ENCODE measurements around the gene MEIOSIN.
A peak's percentile ranks its signal among the peaks of the same experiment; 100 is the strongest.

Gene MEIOSIN

GRCh38 chr19:45729800-45730290 lies 3.4 kb upstream of the MEIOSIN start:
- peaks cover 5% of the 10 kb centered on the region for H3K36me3 ChIP-seq (ENCODE audit: insufficient read depth, insufficient read length, low read length)
- H3K27me3 ChIP-seq (ENCODE audit: insufficient read depth, insufficient read length), result no peaks in the 10 kb centered on the region
- no peaks in the 10 kb centered on the region for H3K4me1 ChIP-seq (ENCODE audit: insufficient read depth, insufficient read length)
- H3K9ac ChIP-seq (ENCODE audit: insufficient read length, low read depth), result peak overlapping the region; percentile 63
- DNase-seq (ENCODE audit: low read depth, low spot score), result no peak
- H3K4me3 ChIP-seq (ENCODE audit: insufficient read length, low read depth), result peak overlapping the region; percentile 54
- H3K9me3 ChIP-seq (ENCODE audit: insufficient read depth, low read length), result no peaks in the 10 kb centered on the region
- TF ChIP-seq YY1 (IDR thresholded peaks at IDR 0.05; ENCODE audit: insufficient read depth, insufficient read length), result no peak
- no peak for TF ChIP-seq SUZ12 (IDR thresholded peaks at IDR 0.05; ENCODE audit: extremely low read depth, insufficient read depth, insufficient read length)
- TF ChIP-seq ZNF274 (IDR thresholded peaks at IDR 0.05; ENCODE audit: low read depth, low read length), result no peak

GRCh38 chr19:45730368-45731288 lies 2.6 kb upstream of the MEIOSIN start, which contains the start of gene FBXO46:
TSS of gene FBXO46 (minus strand) at chr19:45730896. CDS start at chr19:45713495, 17,401 bp downstream.
- peak; percentile 61 for TF ChIP-seq YY1 (IDR thresholded peaks at IDR 0.05; ENCODE audit: insufficient read depth, insufficient read length)
- no peak for TF ChIP-seq ZNF274 (IDR thresholded peaks at IDR 0.05; ENCODE audit: low read depth, low read length)
- no peaks in the 10 kb centered on the region for H3K27me3 ChIP-seq (ENCODE audit: insufficient read depth, insufficient read length)
- no peaks in the 10 kb centered on the region for H3K9me3 ChIP-seq (ENCODE audit: insufficient read depth, low read length)
- H3K9ac ChIP-seq (ENCODE audit: insufficient read length, low read depth), result peak within 1 kb of the TSS; percentile 63
- peak within 1 kb of the TSS; percentile 54 for H3K4me3 ChIP-seq (ENCODE audit: insufficient read length, low read depth)
- H3K36me3 ChIP-seq (ENCODE audit: insufficient read depth, insufficient read length, low read length), result peaks cover 5% of the 10 kb centered on the region
- H3K4me1 ChIP-seq (ENCODE audit: insufficient read depth, insufficient read length), result no peaks in the 10 kb centered on the region
- DNase-seq (ENCODE audit: low read depth, low spot score), result peak; percentile 94

GRCh38 chr19:45739498-45740439 lies 6.5 kb downstream of the MEIOSIN start:
- TF ChIP-seq YY1 (IDR thresholded peaks at IDR 0.05; ENCODE audit: insufficient read depth, insufficient read length), result no peak
- no peak for TF ChIP-seq ZNF274 (IDR thresholded peaks at IDR 0.05; ENCODE audit: low read depth, low read length)
- no peak for TF ChIP-seq SUZ12 (IDR thresholded peaks at IDR 0.05; ENCODE audit: extremely low read depth, insufficient read depth, insufficient read length)
- H3K4me1 ChIP-seq (ENCODE audit: insufficient read depth, insufficient read length), result peaks cover 2% of the 10 kb centered on the region
- no peak overlapping the region for H3K9ac ChIP-seq (ENCODE audit: insufficient read length, low read depth)
- no peak overlapping the region for H3K4me3 ChIP-seq (ENCODE audit: insufficient read length, low read depth)
- DNase-seq (ENCODE audit: low read depth, low spot score), result no peak
- H3K9me3 ChIP-seq (ENCODE audit: insufficient read depth, low read length), result no peaks in the 10 kb centered on the region
- no peaks in the 10 kb centered on the region for H3K27me3 ChIP-seq (ENCODE audit: insufficient read depth, insufficient read length)
- no peaks in the 10 kb centered on the region for H3K36me3 ChIP-seq (ENCODE audit: insufficient read depth, insufficient read length, low read length)

- Histone ChIP-seq H3K27me3 (ENCODE audit: insufficient read depth, insufficient read length) (no peaks in the 10 kb centered on the region), H3K9me3 (ENCODE audit: insufficient read depth, low read length) (no peaks in the 10 kb centered on the region), H3K4me3 (ENCODE audit: insufficient read length, low read depth) (no peak overlapping the region), H3K9ac (ENCODE audit: insufficient read length, low read depth) (no peak overlapping the region), H3K4me1 (ENCODE audit: insufficient read depth, insufficient read length) (peaks cover 3% of the 10 kb centered on the region), H3K36me3 (ENCODE audit: insufficient read depth, insufficient read length, low read length) (no peaks in the 10 kb centered on the region)
- no peak for DNase-seq (ENCODE audit: low read depth, low spot score)
- TF ChIP-seq YY1 (IDR thresholded peaks at IDR 0.05; ENCODE audit: insufficient read depth, insufficient read length), result no peak
- TF ChIP-seq ZNF274 (IDR thresholded peaks at IDR 0.05; ENCODE audit: low read depth, low read length), result no peak
- no peak for TF ChIP-seq SUZ12 (IDR thresholded peaks at IDR 0.05; ENCODE audit: extremely low read depth, insufficient read depth, insufficient read length)
Observed at GRCh38 chr19:45742969-45743368, 9.7 kb downstream of the MEIOSIN start.

- no peaks in the 10 kb centered on the region for H3K36me3 ChIP-seq (ENCODE audit: insufficient read depth, insufficient read length, low read length)
- DNase-seq (ENCODE audit: low read depth, low spot score), result no peak
- TF ChIP-seq YY1 (IDR thresholded peaks at IDR 0.05; ENCODE audit: insufficient read depth, insufficient read length) (no peak), ZNF274 (IDR thresholded peaks at IDR 0.05; ENCODE audit: low read depth, low read length) (no peak), SUZ12 (IDR thresholded peaks at IDR 0.05; ENCODE audit: extremely low read depth, insufficient read depth, insufficient read length) (no peak)
- no peaks in the 10 kb centered on the region for H3K27me3 ChIP-seq (ENCODE audit: insufficient read depth, insufficient read length)
- no peak overlapping the region for H3K9ac ChIP-seq (ENCODE audit: insufficient read length, low read depth)
- peaks cover 3% of the 10 kb centered on the region for H3K4me1 ChIP-seq (ENCODE audit: insufficient read depth, insufficient read length)
- no peak overlapping the region for H3K4me3 ChIP-seq (ENCODE audit: insufficient read length, low read depth)
- H3K9me3 ChIP-seq (ENCODE audit: insufficient read depth, low read length), result no peaks in the 10 kb centered on the region
Observed at GRCh38 chr19:45745606-45746005, 12.4 kb downstream of the MEIOSIN start.

GRCh38 chr19:45746866-45747265 lies 13.6 kb downstream of the MEIOSIN start:
- no peak for TF ChIP-seq SUZ12 (IDR thresholded peaks at IDR 0.05; ENCODE audit: extremely low read depth, insufficient read depth, insufficient read length)
- TF ChIP-seq ZNF274 (IDR thresholded peaks at IDR 0.05; ENCODE audit: low read depth, low read length), result no peak
- TF ChIP-seq YY1 (IDR thresholded peaks at IDR 0.05; ENCODE audit: insufficient read depth, insufficient read length), result no peak
- no peak for DNase-seq (ENCODE audit: low read depth, low spot score)
- no peaks in the 10 kb centered on the region for H3K9me3 ChIP-seq (ENCODE audit: insufficient read depth, low read length)
- no peak overlapping the region for H3K4me3 ChIP-seq (ENCODE audit: insufficient read length, low read depth)
- no peak overlapping the region for H3K9ac ChIP-seq (ENCODE audit: insufficient read length, low read depth)
- H3K27me3 ChIP-seq (ENCODE audit: insufficient read depth, insufficient read length), result no peaks in the 10 kb centered on the region
- H3K4me1 ChIP-seq (ENCODE audit: insufficient read depth, insufficient read length), result peaks cover 3% of the 10 kb centered on the region
- no peaks in the 10 kb centered on the region for H3K36me3 ChIP-seq (ENCODE audit: insufficient read depth, insufficient read length, low read length)
